HS-5 (cell line): ENCODE data around the gene GKN1.

Experiments used
- DNase-seq: peaks from one replicate; pipeline ENCODE4 v3.0.0-alpha.2; 2012; ENCODE audit warnings: low read depth

The GKN1 gene

GRCh38 chr2:68961380-68961779 lies 13.1 kb upstream of the GKN1 start:
- no peak for DNase-seq

GRCh38 chr2:68964282-68964681 lies 10.2 kb upstream of the GKN1 start:
- DNase-seq = no peak

- DNase-seq = no peak
Observed at GRCh38 chr2:68968221-68968620, 6.2 kb upstream of the GKN1 start.

GRCh38 chr2:68969736-68970490 lies 4.5 kb upstream of the GKN1 start:
- no peak for DNase-seq

- DNase-seq = no peak
Observed at GRCh38 chr2:68970566-68971265, 3.7 kb upstream of the GKN1 start.

GRCh38 chr2:68971591-68972231 lies 2.7 kb upstream of the GKN1 start:
- peak; percentile 96 for DNase-seq

GRCh38 chr2:68974946-68975665 lies 670 bp downstream of the GKN1 start:
- DNase-seq = no peak

GRCh38 chr2:68975844-68976243 lies 1.4 kb downstream of the GKN1 start:
- no peak for DNase-seq

- DNase-seq = no peak
Observed at GRCh38 chr2:68977453-68977852, 3.0 kb downstream of the GKN1 start.

GRCh38 chr2:68978098-68978497 lies 3.7 kb downstream of the GKN1 start:
- DNase-seq = no peak

- DNase-seq = no peak
Observed at GRCh38 chr2:68980956-68981355, 6.5 kb downstream of the GKN1 start.

GRCh38 chr2:68987021-68987503 lies 12.6 kb downstream of the GKN1 start:
- DNase-seq = no peak

GRCh38 chr2:68989035-68989434 lies 14.6 kb downstream of the GKN1 start:
- no peak for DNase-seq

GRCh38 chr2:68992341-68992740 lies 17.9 kb downstream of the GKN1 start:
- DNase-seq = no peak

- DNase-seq = no peak
Observed at GRCh38 chr2:68992933-68993332, 18.5 kb downstream of the GKN1 start.

GRCh38 chr2:68993660-68994059 lies 19.2 kb downstream of the GKN1 start:
- DNase-seq = no peak

GRCh38 chr2:68994864-68995263 lies 20.4 kb downstream of the GKN1 start:
- no peak for DNase-seq

GRCh38 chr2:68995916-68996315 lies 21.5 kb downstream of the GKN1 start:
- no peak for DNase-seq

GRCh38 chr2:68997401-68997800 lies 23.0 kb downstream of the GKN1 start:
- no peak for DNase-seq

- no peak for DNase-seq
Observed at GRCh38 chr2:69001879-69002278, 27.4 kb downstream of the GKN1 start.

- DNase-seq = no peak
Observed at GRCh38 chr2:69003731-69004130, 29.3 kb downstream of the GKN1 start.

- DNase-seq = no peak
Observed at GRCh38 chr2:69007169-69007568, 32.7 kb downstream of the GKN1 start.
